8988T (cell line): ENCODE data around the gene SPRR2E.
"Not testable (repeated sequence)": the region's sequence is repeated elsewhere in the genome, so short reads cannot be mapped to it uniquely, and the experiment has no call there.

Source experiments
- DNase-seq: peaks from one replicate; pipeline ENCODE4 v3.0.0; 2011

SPRR2E gene

DNA sequence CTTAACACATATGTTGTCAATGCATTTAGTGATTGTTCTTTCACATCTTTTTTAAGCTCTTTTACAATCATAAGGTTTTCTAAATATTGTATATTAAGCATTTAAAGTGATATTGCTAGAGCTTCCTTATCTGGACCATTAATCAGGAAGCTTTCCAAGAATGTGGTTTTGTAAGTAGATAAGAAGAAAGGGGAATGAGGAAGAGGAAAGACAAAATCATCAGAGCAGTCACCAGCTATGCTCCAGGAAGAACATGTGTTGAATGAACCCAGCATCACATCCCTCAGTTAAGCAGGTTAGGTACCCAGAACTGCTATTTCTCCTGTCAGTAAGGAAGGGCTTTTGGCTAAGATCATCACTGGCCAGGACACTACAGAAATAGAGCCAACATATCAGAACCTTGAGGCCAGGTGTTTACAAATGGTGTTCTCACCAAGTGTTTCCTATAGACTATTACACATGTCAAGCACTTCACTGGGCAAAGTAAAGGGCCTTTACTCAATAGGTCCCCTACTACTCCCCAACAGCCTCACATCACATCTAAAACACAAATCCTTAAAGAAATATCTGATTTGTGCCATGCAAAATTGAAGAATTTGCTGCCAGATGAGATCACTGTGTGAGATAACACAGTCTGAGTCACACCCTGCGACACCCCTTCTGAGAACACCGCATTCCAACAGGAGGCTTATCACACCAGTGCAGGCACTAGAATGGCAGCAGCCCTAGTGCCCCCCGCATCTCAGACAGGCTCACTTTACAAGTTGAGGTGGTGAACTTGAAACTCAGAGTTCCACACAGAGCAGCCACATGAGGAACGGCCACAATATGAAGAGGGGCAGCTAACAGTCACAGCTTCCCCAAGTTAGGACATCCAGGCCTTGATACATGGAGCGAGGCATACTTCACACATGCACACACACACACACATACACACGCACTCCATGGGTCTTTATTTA is 35.2 kb downstream of the SPRR2E start:
- DNase-seq = no peak

GRCh38 chr1:153058154-153058553 is 36.2 kb downstream of the SPRR2E start:
- DNase-seq = no peak

- DNase-seq = no peak
These were observed 37.0 kb downstream of the SPRR2E start, which contains the start of gene SPRR2A for GRCh38 chr1:153057375-153057774. Gene SPRR2A (minus strand): TSS chr1:153057512. CDS start chr1:153056735, 777 bp downstream.

- not testable (repeated sequence) for DNase-seq
These were observed 38.2 kb downstream of the SPRR2E start for GRCh38 chr1:153056111-153056510.

DNA sequence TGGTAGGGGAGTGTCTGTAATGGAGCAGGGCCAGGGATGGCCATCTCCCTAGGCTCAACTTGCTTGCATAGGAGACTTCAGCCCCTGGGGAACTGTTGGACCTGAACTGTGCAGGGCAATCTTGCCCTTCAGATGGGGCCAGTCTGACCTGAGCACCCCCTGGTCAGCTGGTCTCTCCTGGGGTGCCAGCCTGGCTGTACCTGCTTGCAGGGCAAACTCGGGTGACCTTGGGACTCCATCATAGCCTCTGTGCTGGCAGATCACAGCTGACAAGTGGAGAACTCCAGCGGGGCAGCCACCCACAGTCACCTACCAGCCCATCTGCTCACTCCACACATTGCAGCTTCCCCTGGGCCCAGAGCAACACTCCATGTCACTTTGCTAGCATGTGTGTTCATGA is 45.1 kb downstream of the SPRR2E start:
- DNase-seq = no peak
